A375 (cell line): ENCODE measurements around the gene IL2RG. TPM values are rescaled to one million over a fixed set of nuclear protein-coding genes. Genes with fewer than 3 reads are reported as not detected.

Experiments
- small RNA-seq: library from RNA; depleted of rRNA; stranded (forward); fragments of <200 nt; gene quantifications from one replicate; pipeline ENCODE3, GENCODE V24; 2014
- total RNA-seq: library from RNA; depleted of rRNA; stranded (reverse); fragments of >200 nt; shearing (Covaris generic); gene quantifications from 2 replicates; pipeline ENCODE4 v1.2.3, GENCODE V29; 2014; rRNA removed

IL2RG gene
- 0.11 TPM in 1 of 2 replicates, not detected in the other for total RNA-seq

GRCh38 chrX:71111141-71111843 lies at the start of gene IL2RG:
Gene IL2RG (minus strand): TSS chrX:71111577. CDS start chrX:71111539, 38 bp downstream.

GRCh38 chrX:71144651-71145050 lies 33.3 kb upstream of the IL2RG start, which contains the start of gene NLGN3:
Gene NLGN3 (plus strand): TSS chrX:71144841. CDS start chrX:71147750, 2,909 bp downstream.

GRCh38 chrX:71118032-71118984 lies 6.9 kb upstream of the IL2RG start, which contains the start of gene MED12:
Gene MED12 (plus strand): TSS chrX:71118596. CDS start chrX:71118755, 159 bp downstream.

GRCh38 chrX:71106427-71106826 lies 5.0 kb downstream of the IL2RG start, which contains the start of gene CXorf65:
Gene CXorf65 (minus strand): TSS chrX:71106740. CDS start chrX:71106556, 184 bp downstream.

GRCh38 chrX:71095555-71095980 lies 15.8 kb downstream of the IL2RG start, which contains the start of gene FOXO4:
Gene FOXO4 (plus strand): TSS chrX:71095851. CDS start chrX:71096529, 678 bp downstream.

GRCh38 chrX:71068044-71068918 lies 43.1 kb downstream of the IL2RG start, which contains the start of gene SNX12:
Gene SNX12 (minus strand): TSS chrX:71068334. CDS start chrX:71068306, 28 bp downstream.

Small RNA genes lying within 50 kb of the gene (small RNA-seq; reads per million reads assigned to genes)
- gene CXorf65, result not detected

Other genes with a start within 250 kb of the IL2RG start
- not detected in 2 replicates for gene TEX11, start 202.9 kb downstream of the IL2RG start, total RNA-seq
- gene SLC7A3, start 180.5 kb downstream of the IL2RG start, total RNA-seq, result 0.05 and 0.15 TPM in 2 replicates
- 29.9 and 33.1 TPM in 2 replicates for gene SNX12, start 43.2 kb downstream of the IL2RG start, total RNA-seq
- gene FOXO4, start 15.7 kb downstream of the IL2RG start, total RNA-seq, result 4.3 and 4.9 TPM in 2 replicates
- not detected in 2 replicates for gene CXorf65, start 4.8 kb downstream of the IL2RG start, total RNA-seq
- 33.2 and 46.0 TPM in 2 replicates for gene MED12, start 7.0 kb upstream of the IL2RG start, total RNA-seq
- 0.68 and 0.90 TPM in 2 replicates for gene NLGN3, start 33.3 kb upstream of the IL2RG start, total RNA-seq
- gene GJB1, start 111.6 kb upstream of the IL2RG start, total RNA-seq, result 4.5 and 5.7 TPM in 2 replicates
- gene ZMYM3, start 142.6 kb upstream of the IL2RG start, total RNA-seq, result 14.0 and 16.4 TPM in 2 replicates
- gene NONO, start 172.1 kb upstream of the IL2RG start, total RNA-seq, result 630 and 657 TPM in 2 replicates
- gene ITGB1BP2, start 190.2 kb upstream of the IL2RG start, total RNA-seq, result 1.6 and 2.5 TPM in 2 replicates